Psoas muscle (tissue), 8 donors: ENCODE data around the gene PIR. TPM values are rescaled to one million over a fixed set of nuclear protein-coding genes. Genes with fewer than 3 reads are reported as not detected.
A peak's percentile ranks its signal among the peaks of the same experiment; 100 is the strongest.

ENCODE experiments used
- ATAC-seq, 4 donors: fragments of 200-7000 bp; cut with Tn5 transposase; one replicate each; pipeline ENCODE4 v1.9.1; 2020; ENCODE audit warnings: moderate library complexity in 3 of 4, mild to moderate bottlenecking in 2 of 4
- DNase-seq, 2 donors: peaks; one replicate each; pipeline ENCODE4 v3.0.0-alpha.2; 2020
- H3K27ac ChIP-seq: fragments of 200-600 bp; one replicate; pipeline ENCODE4 v1.8.0; 2022
- H3K27me3 ChIP-seq, 3 donors: fragments of 200-600 bp in 1 of 3; one replicate each; pipeline versions ENCODE4 v1.6.1 to v1.8.0; 2013 to 2022; ENCODE audit warnings: low read length in 2 of 3, mild to moderate bottlenecking in 2 of 3, moderate library complexity in 1 of 3; ENCODE audit not compliant: insufficient read depth in 3 of 3
- H3K36me3 ChIP-seq, 2 donors: fragments of 200-600 bp in 1 of 2; one replicate each; pipeline versions ENCODE4 v1.6.1 to v1.8.0; 2013 to 2022; ENCODE audit warnings: low read depth in 1 of 2, mild to moderate bottlenecking in 1 of 2, moderate library complexity in 1 of 2; ENCODE audit not compliant: insufficient read depth in 1 of 2
- H3K4me1 ChIP-seq: fragments of 200-600 bp; one replicate; pipeline ENCODE4 v1.8.0; 2022
- H3K4me3 ChIP-seq: fragments of 200-600 bp; one replicate; pipeline ENCODE4 v1.8.0; 2022; ENCODE audit warnings: mild to moderate bottlenecking
- H3K9me3 ChIP-seq: fragments of 200-600 bp; one replicate; pipeline ENCODE4 v1.8.0; 2022
- CTCF ChIP-seq: fragments of 200-600 bp; IDR thresholded peaks from one replicate; pipeline ENCODE4 v1.8.0; 2022; ENCODE audit warnings: antibody characterized with exemption
- WGBS, 3 donors: extraction: QIAGEN DNeasy Blood & Tissue Kit; methylation state at CpG; one replicate each; pipeline versions ENCODE4 v1.1.6 to v1.1.7; 2013; 5-methylcytosine and 5-hydroxymethylcytosine counted together
- intact Hi-C, 2 donors: fragments of 100-400 bp; cut with DNase I; formaldehyde crosslinking; loops; one replicate each; pipeline versions ENCODE4 v1.11.0 to v1.14.2; 2022
- polyA plus RNA-seq, 3 donors: library from polyadenylated mRNA; stranded (reverse); fragments of 200-250 nt; gene quantifications; one replicate each; pipeline ENCODE4 v1.2.3, GENCODE V29; 2013
- total RNA-seq, 4 donors: library from RNA; stranded (reverse); fragmentation: NEBNext Ultra II Directional in 2 of 4; extraction: Animal tissue kit (Norgen Biotek cat#: 25700) in 2 of 4; gene quantifications; one replicate each; pipeline versions ENCODE4 v1.2.1 to v1.2.4, GENCODE V29; 2021 to 2023
- donor health status: healthy with polysubstance abuse.
- donor health status: DM: no; HTN: no; CAD: no; lungs with moderate emphysema.
- donor health status: Bipolar disorder and iron deficiency.
- donor health status: healthy.
- donor health status: DM: yes; HTN: yes; CAD: no.
- donor health status: DM: no; HTN: no; CAD: no.
- donor health status: DM: no; HTN: no; CAD: no.
- donor health status: DM: yes; HTN: yes; CAD: no.

The PIR gene
- total and polyA plus RNA-seq, 7 donors: 9.6 to 25.1 (median 14.3) TPM

- peaks cover 0 to 5% (median 0%) of the 10 kb centered on the region in 3 donors for H3K27me3 ChIP-seq
- H3K4me1 ChIP-seq: no peaks in the 10 kb centered on the region
- H3K36me3 ChIP-seq: peaks cover 0 to 38% of the 10 kb centered on the region in 2 donors
- no peak overlapping the region for H3K4me3 ChIP-seq
- no peaks in the 10 kb centered on the region for H3K9me3 ChIP-seq
- no peak for TF ChIP-seq CTCF
- intact Hi-C loops: loop anchor here in 1 of 2 donors (5.0 kb wide), 1 partner anchor 223 kb away; no protein-coding TSS in a partner anchor
- H3K27ac ChIP-seq: no peak overlapping the region
- DNase-seq: no peak
- no peak for ATAC-seq
Observed at GRCh38 chrX:15344106-15344505, 149.0 kb downstream of the PIR start.

DNA sequence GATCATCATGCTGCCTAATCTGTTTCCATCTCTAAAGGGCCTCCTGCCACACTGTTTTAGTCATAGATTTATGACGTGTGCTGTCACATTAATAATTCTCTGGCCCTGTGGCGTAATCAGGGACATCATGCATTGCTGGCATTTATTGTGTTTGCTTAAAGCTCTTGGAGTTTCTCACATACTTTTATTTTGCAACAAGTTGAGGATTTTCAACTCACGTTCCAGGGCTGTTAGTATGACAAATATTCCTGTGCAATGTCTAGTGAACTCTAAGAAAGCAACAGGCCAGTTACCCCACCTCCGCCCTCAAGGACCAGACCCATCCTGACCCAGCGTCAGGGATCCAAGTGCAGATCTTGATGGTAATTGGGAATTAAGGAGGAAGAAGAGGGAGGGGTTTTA, 150.1 kb downstream of the PIR start:
- Histone ChIP-seq H3K27me3 (peaks cover 0 to 5% (median 0%) of the 10 kb centered on the region in 3 donors), H3K4me3 (no peak overlapping the region), H3K9me3 (no peaks in the 10 kb centered on the region), H3K4me1 (no peaks in the 10 kb centered on the region), H3K27ac (no peak overlapping the region), H3K36me3 (peaks cover 0 to 33% of the 10 kb centered on the region in 2 donors)
- ATAC-seq (peak in 2 of 4 donors; percentile 30 to 58), DNase-seq (no peak)
- WGBS, 3 donors: 64 to 73% (median 72%) methylated on average over 5 of the region's 5 CpGs
- no peak for TF ChIP-seq CTCF
- intact Hi-C loops: loop anchor here in 1 of 2 donors (5.0 kb wide), 1 partner anchor 224 kb away; no protein-coding TSS in a partner anchor

DNA sequence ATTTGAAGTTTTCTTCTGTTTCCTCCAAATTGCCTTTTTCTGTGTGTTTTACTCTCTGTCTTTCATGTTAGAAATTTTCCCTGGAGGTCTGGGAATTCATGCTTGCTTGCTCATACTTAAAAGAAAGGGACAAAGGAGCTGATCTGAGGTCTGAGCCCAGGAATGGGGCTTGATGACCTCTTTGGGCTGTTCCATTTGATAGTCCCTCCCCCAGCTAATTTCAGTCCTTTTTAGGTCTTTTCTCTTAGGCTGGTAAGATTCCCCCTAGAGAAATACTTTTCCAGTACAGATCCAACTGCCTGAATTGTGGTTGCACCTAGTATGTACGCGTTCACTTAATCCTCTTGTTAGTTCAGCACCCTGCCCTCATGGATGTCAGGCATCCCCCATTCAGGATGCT, 152.3 kb downstream of the PIR start:
- Histone ChIP-seq H3K27me3 (peaks cover 0 to 5% (median 0%) of the 10 kb centered on the region in 3 donors), H3K4me1 (peaks cover 16% of the 10 kb centered on the region)
- intact Hi-C loops: loop anchor here in 1 of 2 donors (5.0 kb wide), 1 partner anchor 226 kb away; no protein-coding TSS in a partner anchor

DNA sequence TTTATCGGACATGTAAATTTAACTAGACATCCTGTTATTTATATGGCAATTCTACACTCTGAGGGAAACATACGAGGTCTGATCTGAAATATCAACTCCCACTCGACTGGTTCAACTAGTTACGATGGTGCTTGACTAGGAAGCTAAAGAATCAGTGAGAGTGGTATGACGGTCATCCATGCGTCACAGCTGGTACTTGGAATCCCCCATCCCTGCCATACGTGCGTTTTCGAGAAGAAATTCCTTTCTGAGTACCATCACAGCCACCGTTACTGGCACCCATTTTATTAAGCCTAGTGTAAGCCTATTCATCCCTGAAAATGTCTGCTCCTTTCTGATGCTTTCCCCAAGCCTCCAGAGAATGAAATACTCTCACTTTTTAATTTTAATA, 157.1 kb downstream of the PIR start:
- Histone ChIP-seq H3K4me3 (peak overlapping the region; percentile 73), H3K27ac (peak overlapping the region; percentile 84)
- 0 to 32% (median 1%) methylated on average over 10 of the region's 10 CpGs for WGBS, 3 donors

More for the DNA sequence above, 152.3 kb downstream of the PIR start:
- 80 to 93% (median 88%) methylated on average over 2 of the region's 2 CpGs for WGBS, 3 donors
- Histone ChIP-seq H3K9me3 (no peaks in the 10 kb centered on the region), H3K27ac (no peak overlapping the region), H3K4me3 (no peak overlapping the region), H3K36me3 (peaks cover 0 to 13% of the 10 kb centered on the region in 2 donors)
- no peak for DNase-seq
- TF ChIP-seq CTCF: no peak
- no peak for ATAC-seq

More for the DNA sequence above, 157.1 kb downstream of the PIR start:
- DNase-seq (no peak), ATAC-seq (peak in 3 of 4 donors; percentile 7 to 13 (median 12))
- no peaks in the 10 kb centered on the region for H3K27me3 ChIP-seq
- no peaks in the 10 kb centered on the region for H3K9me3 ChIP-seq
- intact Hi-C loops: loop anchor here in 1 of 2 donors (10.0 kb wide), 1 partner anchor 339 kb away; no protein-coding TSS in a partner anchor
- TF ChIP-seq CTCF: no peak
- H3K36me3 ChIP-seq: peaks cover 0 to 8% of the 10 kb centered on the region in 2 donors
- peaks cover 24% of the 10 kb centered on the region for H3K4me1 ChIP-seq
